Measurements from ENCODE around the gene GPR152.

Gene GPR152

GRCh38 chr11:67436459-67437081 is 16.0 kb downstream of the GPR152 start:
- TF ChIP-seq CTCF (IDR thresholded peaks at IDR 0.05; ENCODE audit: low read length, missing control alignments): no peak
- DNase-seq (ENCODE audit: low read depth): no peak

GRCh38 chr11:67435727-67436458 is 16.6 kb downstream of the GPR152 start:
- no peak for DNase-seq (ENCODE audit: low read depth)
- TF ChIP-seq CTCF (IDR thresholded peaks at IDR 0.05; ENCODE audit: low read length, missing control alignments): no peak
- H3K4me3 ChIP-seq (replicated peaks; ENCODE audit: low read depth, low read length): no peak overlapping the region

More at GRCh38 chr11:67436459-67437081, 16.0 kb downstream of the GPR152 start:
- H3K4me3 ChIP-seq (replicated peaks; ENCODE audit: low read depth, low read length): no peak overlapping the region

GRCh38 chr11:67435031-67435726 is 17.4 kb downstream of the GPR152 start:
- H3K4me3 ChIP-seq (replicated peaks; ENCODE audit: low read depth, low read length): no peak overlapping the region
- no peak for DNase-seq (ENCODE audit: low read depth)
- no peak for TF ChIP-seq CTCF (IDR thresholded peaks at IDR 0.05; ENCODE audit: low read length, missing control alignments)

- TF ChIP-seq CTCF (IDR thresholded peaks at IDR 0.05; ENCODE audit: low read length, missing control alignments): no peak
- no peak overlapping the region for H3K4me3 ChIP-seq (replicated peaks; ENCODE audit: low read depth, low read length)
- no peak for DNase-seq (ENCODE audit: low read depth)
Measured at GRCh38 chr11:67434395-67434881, 18.1 kb downstream of the GPR152 start.

GRCh38 chr11:67433536-67434394 is 18.8 kb downstream of the GPR152 start:
- no peak for TF ChIP-seq CTCF (IDR thresholded peaks at IDR 0.05; ENCODE audit: low read length, missing control alignments)
- DNase-seq (ENCODE audit: low read depth): no peak
- no peak overlapping the region for H3K4me3 ChIP-seq (replicated peaks; ENCODE audit: low read depth, low read length)

- TF ChIP-seq CTCF (IDR thresholded peaks at IDR 0.05; ENCODE audit: low read length, missing control alignments): no peak
- DNase-seq (ENCODE audit: low read depth): no peak
- H3K4me3 ChIP-seq (replicated peaks; ENCODE audit: low read depth, low read length): no peak overlapping the region
Measured at GRCh38 chr11:67432655-67433349, 19.7 kb downstream of the GPR152 start.

All from fibroblast of pulmonary artery (primary cell).